Caco-2 (cell line): ENCODE data around the gene MDFIC. TPM values are rescaled to one million over a fixed set of nuclear protein-coding genes. Genes with fewer than 3 reads are reported as not detected.

Source experiments
- BruUV-seq: library from RNA; stranded (reverse); fragments of 400-500 nt; replicated peaks from 2 replicates; lab custom pipeline; 2021; lab: Mats Ljungman, UMichigan
- CTCF ChIA-PET: fragments of 300-600 bp; sonication (Branson Sonifier 250); formaldehyde crosslinking; loops from one replicate; lab custom pipeline; 2022; ENCODE audit warnings: antibody characterized with exemption; lab: Charles Lee
- POLR2A ChIA-PET: fragments of 300-600 bp; sonication (Branson Sonifier 250); formaldehyde crosslinking; loops from one replicate; lab custom pipeline; 2022; ENCODE audit warnings: antibody characterized with exemption; lab: Charles Lee
- DNase-seq, 2 experiments: peaks; one replicate each; pipeline versions ENCODE4 v3.0.0 to v3.0.0-alpha.2; 2020 to 2022
- H3K27me3 ChIP-seq: replicated peaks from 2 replicates; pipeline ENCODE4 v1.6.0; 2011; ENCODE audit warnings: low read length; ENCODE audit not compliant: control insufficient read depth, insufficient read depth
- H3K36me3 ChIP-seq: 2 replicates; pipeline ENCODE4 v1.5.1; 2011; ENCODE audit warnings: low read length; ENCODE audit not compliant: control insufficient read depth, insufficient read depth
- H3K4me1 ChIP-seq: fragments of 250-450 bp; sonication (Bioruptor Pico); 2 replicates; pipeline ENCODE4 v1.5.1; 2020; ENCODE audit warnings: mild to moderate bottlenecking
- H3K4me3 ChIP-seq: 2 replicates; pipeline ENCODE4 v1.5.1; 2011; ENCODE audit warnings: low read depth, mild to moderate bottlenecking, control low read depth, low read length
- H3K9me3 ChIP-seq: fragments of 250-450 bp; sonication (Bioruptor Pico); 2 replicates; pipeline ENCODE4 v1.5.1; 2020; ENCODE audit warnings: mild to moderate bottlenecking, moderate library complexity
- H3K27ac Mint-ChIP-seq: one replicate; pipeline ENCODE4 v1.8.0; 2022; ENCODE audit warnings: mixed read lengths; ENCODE audit not compliant: unreplicated experiment
- H3K27me3 Mint-ChIP-seq: one replicate; pipeline ENCODE4 v1.8.0; 2022; ENCODE audit warnings: mixed read lengths; ENCODE audit not compliant: insufficient read depth, unreplicated experiment
- H3K36me3 Mint-ChIP-seq: one replicate; pipeline ENCODE4 v1.8.0; 2022; ENCODE audit warnings: mild to moderate bottlenecking, mixed read lengths; ENCODE audit not compliant: insufficient read depth, unreplicated experiment
- H3K4me1 Mint-ChIP-seq: one replicate; pipeline ENCODE4 v1.8.0; 2022; ENCODE audit warnings: low read depth, mixed read lengths; ENCODE audit not compliant: unreplicated experiment
- H3K4me3 Mint-ChIP-seq: one replicate; pipeline ENCODE4 v1.8.0; 2022; ENCODE audit warnings: mild to moderate bottlenecking, moderate library complexity, mixed read lengths; ENCODE audit not compliant: unreplicated experiment
- H3K9me3 Mint-ChIP-seq: one replicate; pipeline ENCODE4 v1.8.0; 2022; ENCODE audit warnings: mixed read lengths; ENCODE audit not compliant: unreplicated experiment
- intact Hi-C: fragments of 100-400 bp; cut with micrococcal nuclease; formaldehyde crosslinking; loops from one replicate; pipeline ENCODE4 v1.10.0; 2022; ENCODE audit not compliant: unreplicated experiment
- total RNA-seq: library from RNA; stranded (reverse); gene quantifications from 2 replicates; pipeline ENCODE4 v1.2.3, GENCODE V29; 2022
- TF ChIP-seq, protein P1 (sequence below), 2 experiments: fragments of 200-600 bp in 1 of 2; IDR thresholded peaks; 1 replicate in 1 of 2; 2 replicates in 1 of 2; pipeline versions ENCODE4 v1.5.1 to v1.8.0; 2011 to 2022; ENCODE audit warnings: antibody characterized with exemption in 1 of 2, control low read depth in 1 of 2, inconsistent platforms in 1 of 2, low read depth in 1 of 2, low read length in 1 of 2, mild to moderate bottlenecking in 1 of 2, moderate library complexity in 1 of 2; ENCODE audit not compliant: insufficient read depth in 1 of 2, severe bottlenecking in 1 of 2, unreplicated experiment in 1 of 2

MDFIC gene
- total RNA-seq, 1 experiment from 2014 or later, result 2.7 TPM

DNA sequence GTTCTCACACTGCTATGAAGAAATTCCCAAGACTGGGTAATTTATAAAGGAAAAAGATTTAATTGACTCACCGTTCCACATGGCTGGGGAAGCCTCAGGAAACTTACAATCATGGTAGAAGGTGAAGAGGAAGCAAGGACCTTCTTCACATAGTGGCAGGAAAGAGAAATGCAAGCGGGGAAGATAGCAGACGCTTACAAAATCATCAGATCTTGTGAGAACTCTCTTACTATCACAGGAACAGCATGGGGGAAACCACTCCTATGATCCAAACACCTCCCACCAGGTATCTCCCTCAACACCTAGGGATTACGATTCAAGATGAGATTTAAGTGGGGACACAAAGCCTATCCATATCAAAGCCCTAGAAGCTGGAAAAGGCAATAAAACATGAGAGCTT is 130.8 kb downstream of the MDFIC start:
- Mint-ChIP-seq H3K4me1 (no peaks in the 10 kb centered on the region), H3K27ac (no peak overlapping the region), H3K36me3 (no peaks in the 10 kb centered on the region), H3K4me3 (no peak overlapping the region), H3K9me3 (no peaks in the 10 kb centered on the region), H3K27me3 (no peaks in the 10 kb centered on the region)
- Histone ChIP-seq H3K4me1 (no peaks in the 10 kb centered on the region), H3K4me3 (no peak overlapping the region), H3K36me3 (no peaks in the 10 kb centered on the region), H3K27me3 (no peaks in the 10 kb centered on the region), H3K9me3 (no peaks in the 10 kb centered on the region)
- ChIA-PET CTCF (no interaction called here), POLR2A (no interaction called here)
- DNase-seq, result no peak
- no TSS peak for BruUV-seq
- TF ChIP-seq, protein P1, sequence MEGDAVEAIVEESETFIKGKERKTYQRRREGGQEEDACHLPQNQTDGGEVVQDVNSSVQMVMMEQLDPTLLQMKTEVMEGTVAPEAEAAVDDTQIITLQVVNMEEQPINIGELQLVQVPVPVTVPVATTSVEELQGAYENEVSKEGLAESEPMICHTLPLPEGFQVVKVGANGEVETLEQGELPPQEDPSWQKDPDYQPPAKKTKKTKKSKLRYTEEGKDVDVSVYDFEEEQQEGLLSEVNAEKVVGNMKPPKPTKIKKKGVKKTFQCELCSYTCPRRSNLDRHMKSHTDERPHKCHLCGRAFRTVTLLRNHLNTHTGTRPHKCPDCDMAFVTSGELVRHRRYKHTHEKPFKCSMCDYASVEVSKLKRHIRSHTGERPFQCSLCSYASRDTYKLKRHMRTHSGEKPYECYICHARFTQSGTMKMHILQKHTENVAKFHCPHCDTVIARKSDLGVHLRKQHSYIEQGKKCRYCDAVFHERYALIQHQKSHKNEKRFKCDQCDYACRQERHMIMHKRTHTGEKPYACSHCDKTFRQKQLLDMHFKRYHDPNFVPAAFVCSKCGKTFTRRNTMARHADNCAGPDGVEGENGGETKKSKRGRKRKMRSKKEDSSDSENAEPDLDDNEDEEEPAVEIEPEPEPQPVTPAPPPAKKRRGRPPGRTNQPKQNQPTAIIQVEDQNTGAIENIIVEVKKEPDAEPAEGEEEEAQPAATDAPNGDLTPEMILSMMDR (IDR thresholded peaks at IDR 0.05; ENCODE audit: insufficient read depth in 1 of 2, low read depth in 1 of 2, low read length in 1 of 2, severe bottlenecking in 1 of 2, unreplicated experiment in 1 of 2), result no peak
- intact Hi-C loops, result no loop called here

DNA sequence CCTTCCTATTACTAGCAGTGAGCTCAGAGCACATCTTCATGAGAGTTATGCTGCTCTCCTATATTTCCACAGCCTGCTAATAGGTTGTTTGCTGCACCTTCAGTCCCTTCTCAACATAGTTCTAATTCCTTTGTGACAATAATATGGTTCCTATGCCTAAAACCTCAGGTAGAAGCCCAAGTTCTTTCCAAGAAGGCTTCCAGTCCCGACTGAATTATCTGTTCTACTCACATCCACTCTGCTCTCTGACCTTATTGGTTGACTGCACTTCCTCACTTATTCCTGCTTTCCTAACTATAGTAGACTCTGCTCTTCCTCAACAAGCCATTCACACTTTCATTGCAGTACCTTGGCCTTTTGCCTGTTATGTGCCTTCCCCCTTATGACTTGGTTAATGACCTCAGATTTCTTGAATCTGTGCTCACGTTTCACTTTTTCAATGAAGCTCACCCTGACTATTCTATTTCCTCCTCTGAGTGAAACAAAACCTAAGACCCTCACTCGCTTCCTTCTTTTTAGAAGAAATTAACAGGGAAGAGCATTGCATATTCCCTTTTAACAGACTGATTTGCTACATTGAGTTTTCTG is 132.7 kb downstream of the MDFIC start:
- POLR2A ChIA-PET, result no interaction called here
- H3K27me3 Mint-ChIP-seq, result no peaks in the 10 kb centered on the region
- H3K4me1 ChIP-seq, result no peaks in the 10 kb centered on the region

DNA sequence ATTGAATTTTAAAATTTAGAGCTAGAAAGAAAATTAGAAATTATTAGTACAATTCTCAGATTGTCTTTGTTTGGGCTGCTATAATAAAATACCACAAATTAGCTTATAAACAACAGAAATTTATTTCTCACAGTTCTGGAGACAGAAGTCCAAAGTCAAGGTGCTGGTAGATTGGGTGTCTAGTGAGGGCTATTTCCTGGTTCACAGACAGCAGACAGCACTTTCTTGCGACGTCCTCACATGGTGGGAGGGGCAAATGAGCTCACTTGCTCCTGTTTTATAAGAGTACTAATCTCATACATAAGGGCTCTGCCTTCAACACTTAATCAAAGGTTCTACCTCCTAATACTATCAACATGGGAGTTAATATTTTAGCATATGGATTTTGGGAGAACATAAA is 134.1 kb downstream of the MDFIC start:
- Mint-ChIP-seq H3K27me3 (no peaks in the 10 kb centered on the region), H3K9me3 (no peaks in the 10 kb centered on the region), H3K4me1 (no peaks in the 10 kb centered on the region), H3K27ac (no peak overlapping the region), H3K36me3 (no peaks in the 10 kb centered on the region), H3K4me3 (no peak overlapping the region)
- H3K27me3 ChIP-seq, result no peaks in the 10 kb centered on the region
- no peak overlapping the region for H3K4me3 ChIP-seq
- H3K9me3 ChIP-seq, result no peaks in the 10 kb centered on the region
- TF ChIP-seq, protein P1 (IDR thresholded peaks at IDR 0.05; ENCODE audit: insufficient read depth in 1 of 2, low read depth in 1 of 2, low read length in 1 of 2, severe bottlenecking in 1 of 2, unreplicated experiment in 1 of 2), result no peak
- ChIA-PET POLR2A (no interaction called here), CTCF (no interaction called here)
- BruUV-seq, result no TSS peak
- no peaks in the 10 kb centered on the region for H3K4me1 ChIP-seq
- intact Hi-C loops, result no loop called here
- H3K36me3 ChIP-seq, result no peaks in the 10 kb centered on the region
- DNase-seq, result no peak

More for the DNA sequence above, 132.7 kb downstream of the MDFIC start:
- H3K9me3 ChIP-seq, result no peaks in the 10 kb centered on the region
- CTCF ChIA-PET, result no interaction called here
- H3K27me3 ChIP-seq, result no peaks in the 10 kb centered on the region
- DNase-seq, result no peak
- TF ChIP-seq, protein P1 (IDR thresholded peaks at IDR 0.05; ENCODE audit: insufficient read depth in 1 of 2, low read depth in 1 of 2, low read length in 1 of 2, severe bottlenecking in 1 of 2, unreplicated experiment in 1 of 2), result no peak
- Mint-ChIP-seq H3K4me1 (no peaks in the 10 kb centered on the region), H3K4me3 (no peak overlapping the region), H3K36me3 (no peaks in the 10 kb centered on the region), H3K27ac (no peak overlapping the region), H3K9me3 (no peaks in the 10 kb centered on the region)
- H3K36me3 ChIP-seq, result no peaks in the 10 kb centered on the region
- BruUV-seq, result no TSS peak
- H3K4me3 ChIP-seq, result no peak overlapping the region
- intact Hi-C loops, result no loop called here
